HG02981 (cell line): ENCODE results near the gene CLEC4C.

ENCODE experiments used
- ATAC-seq: cut with Tn5 transposase; IDR thresholded peaks from one replicate; pipeline ENCODE4 v1.9.1; 2021; ENCODE audit warnings: mild to moderate bottlenecking, moderate library complexity; ENCODE audit not compliant: unreplicated experiment

CLEC4C gene

DNA sequence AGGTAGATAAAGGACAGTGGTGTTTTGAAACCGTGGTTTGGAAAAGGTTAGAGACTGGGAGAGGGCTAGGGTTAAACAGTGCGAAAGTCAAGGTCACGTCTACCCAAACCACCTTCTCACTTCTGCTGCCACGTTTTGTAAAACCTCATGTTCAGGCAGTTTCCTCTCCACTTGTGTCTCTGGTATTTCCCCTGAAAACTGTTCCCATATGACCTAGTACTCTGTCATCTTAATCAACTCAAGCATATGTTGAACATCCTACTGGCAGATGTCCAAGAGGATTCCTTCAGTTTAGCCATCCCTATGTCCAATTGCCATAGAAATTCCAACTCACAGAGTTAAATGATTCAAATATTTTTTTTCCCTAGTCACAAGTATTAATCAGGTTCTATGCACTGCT, 17.4 kb downstream of the CLEC4C start:
- no peak for ATAC-seq

DNA sequence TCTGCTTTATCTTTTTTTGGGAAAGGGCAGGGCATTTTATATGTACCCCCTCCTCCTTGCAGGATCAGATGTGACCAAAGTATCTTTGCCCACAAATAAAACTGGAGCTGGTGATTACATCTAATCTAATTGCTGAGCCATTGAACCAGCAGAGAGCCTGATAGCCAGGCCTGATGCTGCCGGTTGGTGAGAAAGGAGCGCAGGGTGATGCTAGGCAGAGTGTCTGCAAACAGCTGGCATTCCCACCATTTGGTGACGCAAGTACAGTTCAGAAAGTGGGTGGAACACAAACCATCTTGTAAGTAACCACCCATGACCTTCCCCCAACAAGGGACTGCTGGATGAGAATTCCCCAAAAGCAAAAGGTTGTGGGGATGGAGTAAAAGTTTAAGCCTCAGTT, 23.2 kb downstream of the CLEC4C start:
- ATAC-seq: no peak

DNA sequence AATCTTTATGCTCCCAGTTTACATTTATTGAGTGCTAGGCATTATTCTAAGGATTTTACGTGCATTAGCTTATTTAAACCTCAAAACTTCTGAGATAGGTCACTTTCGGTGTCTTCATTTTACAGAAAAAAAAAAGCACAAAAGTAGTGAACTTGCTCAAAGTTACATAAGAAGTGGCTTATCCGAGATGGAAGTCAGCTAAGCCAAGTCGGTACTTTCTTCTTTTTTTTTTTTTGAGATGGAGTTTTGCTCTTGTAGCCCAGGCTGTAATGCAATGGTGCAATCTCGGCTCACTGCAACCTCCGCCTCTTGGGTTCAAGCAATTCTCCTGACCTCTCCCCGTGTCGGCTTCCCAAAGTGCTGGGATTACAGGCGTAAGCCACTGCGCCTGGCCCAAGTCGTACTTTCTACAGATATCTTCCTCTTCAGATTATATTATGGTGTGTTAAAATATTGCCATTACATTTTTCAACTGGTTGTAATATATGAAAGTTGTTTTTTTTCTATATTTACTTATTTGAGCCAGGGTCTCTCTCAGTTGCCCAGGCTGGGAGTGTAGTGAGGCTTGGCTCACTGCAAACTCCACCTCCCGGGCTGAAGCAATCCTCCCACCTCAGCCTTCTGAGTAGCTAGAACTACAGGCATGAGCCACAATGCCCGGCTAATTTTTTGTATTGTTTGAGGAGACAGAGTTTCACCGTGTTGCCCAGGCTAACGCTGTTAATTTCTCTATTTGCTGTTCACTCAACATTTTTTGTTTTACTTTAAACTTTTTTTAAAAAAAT, 27.0 kb downstream of the CLEC4C start:
- no peak for ATAC-seq

DNA sequence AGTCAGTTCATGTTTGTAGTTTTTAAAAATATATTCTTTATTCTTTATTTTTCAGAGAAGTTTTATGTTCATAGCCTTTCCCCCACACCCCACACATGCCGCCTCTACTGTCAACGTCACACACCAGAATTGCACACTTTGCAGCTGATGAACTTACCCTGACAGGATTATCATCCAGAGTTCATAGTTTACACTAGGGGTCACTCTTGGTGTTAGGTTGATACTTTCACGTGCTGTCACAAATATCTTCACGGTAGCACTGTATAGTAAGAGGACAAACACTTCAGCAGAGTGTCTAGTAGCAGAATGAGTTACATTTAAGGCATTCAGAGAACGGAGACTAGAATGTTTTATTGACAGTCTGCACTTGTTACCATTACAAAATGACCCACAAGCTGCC, 30.8 kb downstream of the CLEC4C start:
- no peak for ATAC-seq

DNA sequence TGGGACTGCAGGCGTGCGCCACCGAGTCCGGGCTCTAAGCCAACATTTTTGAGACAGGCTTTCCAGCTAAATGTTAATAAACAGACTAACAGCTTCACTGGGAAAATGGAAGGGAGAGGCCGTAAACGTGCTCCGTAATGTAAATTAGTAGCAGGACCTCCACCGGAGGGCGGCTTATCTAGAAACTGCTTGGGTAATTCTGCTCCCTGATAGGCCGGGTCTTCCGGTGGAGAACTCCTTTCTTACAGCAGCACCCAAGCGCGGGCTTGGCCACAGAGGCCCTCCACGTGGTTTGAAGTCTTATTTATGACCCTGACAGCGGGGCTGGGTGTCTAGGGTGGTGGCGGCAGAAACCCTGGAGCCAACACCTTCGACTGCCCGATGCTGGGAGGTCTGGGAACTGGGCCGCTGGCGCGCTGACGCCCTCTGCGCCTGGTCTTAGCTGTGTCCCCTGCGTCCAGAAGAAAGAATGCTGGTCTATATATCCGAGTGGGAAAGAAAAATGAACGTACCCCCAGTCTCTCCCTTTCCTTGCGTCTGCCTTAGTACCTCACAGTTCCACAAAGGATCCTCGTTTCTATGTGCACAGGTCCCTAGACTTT, 34.2 kb downstream of the CLEC4C start:
- no peak for ATAC-seq

DNA sequence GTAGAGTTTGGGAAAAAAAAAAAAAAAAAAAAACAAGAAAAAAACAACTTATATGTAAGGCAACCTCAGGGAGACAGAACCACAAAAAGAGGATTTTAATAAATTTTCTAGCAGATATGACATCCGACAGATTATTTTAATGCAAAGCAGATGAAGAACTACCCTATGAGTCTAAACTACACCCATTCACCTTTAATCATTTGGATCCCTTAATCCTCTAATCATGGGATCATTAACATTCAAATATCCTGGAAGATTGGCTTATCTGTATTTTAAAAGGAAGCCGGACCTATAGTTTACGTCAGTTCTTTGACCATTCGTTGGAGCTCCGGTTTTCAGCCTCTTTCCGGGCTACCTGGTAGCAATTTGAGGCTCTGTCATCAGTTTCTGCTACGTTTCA, 36.0 kb downstream of the CLEC4C start, which contains the start of gene DPPA3:
TSS of gene DPPA3 (plus strand) at position 301 of the 400 bp plus-strand sequence. CDS start 138 bp downstream, outside the sequence.
- no peak for ATAC-seq

DNA sequence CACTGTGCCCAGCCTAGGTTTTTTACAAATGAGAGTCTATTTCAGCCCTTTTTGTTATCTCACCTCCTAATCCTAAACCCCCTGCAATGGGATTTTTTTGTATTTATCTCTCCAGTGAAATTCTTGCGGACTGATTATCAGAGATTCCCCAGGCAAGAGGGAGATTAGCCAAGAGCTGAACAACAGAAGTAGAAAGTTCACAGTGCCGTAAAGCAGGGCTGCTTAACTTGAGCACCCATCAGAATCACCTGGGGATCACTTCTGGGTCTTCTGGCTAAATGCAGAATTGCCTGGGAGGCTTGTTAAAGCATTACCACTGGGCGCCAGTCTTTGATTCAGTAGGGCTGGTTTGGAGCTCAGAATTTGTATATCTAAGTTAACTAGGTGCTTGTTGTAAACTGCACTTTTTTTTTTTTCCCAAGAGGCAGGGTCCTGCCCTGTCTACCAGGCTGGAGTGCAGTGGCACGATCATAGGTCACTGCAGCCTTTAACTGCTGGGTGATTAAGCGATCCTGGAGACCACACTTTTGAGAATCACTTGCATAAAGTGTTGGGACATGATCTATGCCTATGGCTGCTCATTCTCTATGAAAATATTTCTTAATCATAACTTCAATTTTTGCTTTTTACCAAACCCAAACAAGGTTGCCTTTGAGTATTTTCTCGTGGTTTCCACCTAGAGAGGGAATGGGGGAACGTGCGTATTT, 37.1 kb downstream of the CLEC4C start:
- ATAC-seq: no peak

DNA sequence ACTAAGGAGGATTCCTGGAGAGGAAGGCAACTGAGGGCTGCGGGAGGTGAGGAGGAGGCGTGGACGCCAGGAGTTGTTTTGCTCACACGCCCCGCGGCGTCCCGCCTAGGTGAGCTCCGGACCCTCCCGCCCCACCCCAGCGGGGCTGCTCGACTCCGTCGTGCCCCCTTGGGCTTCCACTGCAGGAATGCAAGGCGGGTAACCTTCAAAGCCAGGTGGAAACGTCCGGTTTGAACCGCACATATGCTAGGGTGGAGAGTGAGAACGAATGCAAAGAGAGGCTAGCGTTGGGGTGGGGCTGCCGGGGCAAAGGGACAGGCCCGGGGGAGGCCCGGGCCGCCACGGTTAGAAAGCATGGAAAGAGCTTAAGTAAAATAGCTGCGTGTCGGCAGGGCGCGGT, 41.3 kb downstream of the CLEC4C start:
- no peak for ATAC-seq

DNA sequence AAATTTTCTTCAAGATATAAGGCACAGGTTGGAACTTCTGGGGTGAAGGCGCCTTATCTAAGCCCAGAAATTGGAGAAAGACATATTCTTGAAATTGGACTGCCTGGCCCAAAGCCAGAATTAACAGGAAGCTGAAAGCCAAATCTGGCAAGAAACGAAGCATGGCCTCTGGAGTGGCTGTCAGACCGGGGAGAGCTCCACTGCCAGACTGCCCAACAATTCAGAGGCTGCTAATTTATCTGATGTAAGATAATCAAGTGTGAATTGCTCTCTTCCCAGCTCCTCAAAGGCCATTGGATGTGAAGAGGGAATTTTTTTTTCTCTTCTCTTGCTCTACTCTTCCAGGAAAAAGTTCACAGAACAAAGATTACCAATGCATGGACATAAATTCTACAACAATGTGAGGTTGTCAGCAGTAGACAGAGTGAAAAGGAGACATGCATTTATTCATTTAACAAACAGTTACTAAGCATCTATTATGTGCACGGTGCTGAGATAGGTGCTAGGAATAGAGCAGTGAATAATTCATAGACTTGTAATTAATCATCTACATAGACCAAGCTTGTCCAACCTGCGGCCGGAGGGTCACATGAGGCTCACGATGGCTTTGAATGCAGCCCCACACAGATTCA, 51.5 kb downstream of the CLEC4C start, which contains the start of gene GDF3:
TSS of gene GDF3 (minus strand) at position 210 of the 632 bp plus-strand sequence. CDS start at position 163, 47 bp downstream.
- no peak for ATAC-seq

DNA sequence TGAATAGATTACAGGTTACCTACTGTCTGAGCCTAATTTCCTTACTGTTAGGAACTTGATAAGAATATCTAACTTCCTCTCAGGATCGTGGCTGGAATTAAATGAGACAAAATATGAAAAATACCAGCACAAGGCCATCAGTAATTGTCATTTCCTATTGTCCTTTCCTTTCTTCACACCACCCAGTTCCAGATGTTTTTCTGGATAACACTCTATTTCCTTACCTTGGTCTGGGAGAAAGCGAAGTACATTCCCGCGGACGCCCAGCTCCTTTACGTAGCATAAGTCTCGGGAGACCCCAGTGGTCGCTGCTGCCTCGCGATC, 52.0 kb downstream of the CLEC4C start:
- no peak for ATAC-seq

DNA sequence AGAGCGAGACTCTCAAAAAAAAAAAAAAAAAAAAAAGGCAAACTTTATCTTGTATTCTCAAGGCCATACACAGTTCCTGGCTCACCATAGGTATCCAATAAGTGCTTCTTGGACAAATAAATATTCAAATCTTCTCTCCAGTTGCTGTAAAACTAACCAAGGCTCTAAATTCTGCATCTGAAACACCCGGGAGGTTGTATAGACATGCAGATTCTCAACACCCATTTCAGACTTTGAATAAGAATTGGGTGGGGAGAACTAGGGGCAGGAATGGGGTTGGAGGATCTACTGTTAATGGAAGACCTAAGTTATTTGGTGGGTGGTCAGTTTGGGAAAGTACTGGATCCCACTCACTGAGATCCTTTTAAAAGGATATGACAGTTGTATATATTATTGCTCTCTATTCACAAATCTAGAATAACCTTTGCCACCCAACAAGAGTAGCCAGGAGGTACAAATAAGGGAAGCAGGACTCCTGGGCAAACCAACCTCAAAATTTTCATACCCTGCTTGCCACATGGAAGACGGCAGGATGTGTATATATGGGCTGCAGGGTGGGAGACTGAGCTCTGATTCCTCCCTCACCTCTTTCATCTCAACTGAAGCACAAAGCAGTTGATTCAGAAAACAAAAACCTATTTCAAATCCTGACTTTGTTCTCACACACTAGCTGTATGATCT, 52.5 kb downstream of the CLEC4C start:
- ATAC-seq: no peak

DNA sequence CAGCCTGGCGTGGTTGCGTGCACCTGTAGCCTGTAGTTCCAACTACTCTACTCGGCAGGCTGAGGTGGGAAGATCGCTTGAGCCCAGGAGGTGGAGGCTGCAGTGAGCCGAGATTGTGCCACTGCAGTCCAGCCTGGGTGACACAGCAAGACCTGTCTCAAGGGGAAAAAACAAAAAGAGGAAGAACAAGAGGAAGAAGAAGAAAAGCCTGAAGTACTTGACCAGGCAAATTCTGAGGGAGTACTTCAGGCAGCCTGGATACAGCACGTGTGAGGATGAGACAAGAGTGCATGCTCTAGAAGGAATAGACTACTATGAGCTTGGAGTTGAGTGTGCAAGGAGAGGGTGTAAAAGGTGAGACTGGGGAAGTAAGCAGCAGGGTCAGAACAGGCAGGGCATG, 53.4 kb downstream of the CLEC4C start:
- no peak for ATAC-seq

DNA sequence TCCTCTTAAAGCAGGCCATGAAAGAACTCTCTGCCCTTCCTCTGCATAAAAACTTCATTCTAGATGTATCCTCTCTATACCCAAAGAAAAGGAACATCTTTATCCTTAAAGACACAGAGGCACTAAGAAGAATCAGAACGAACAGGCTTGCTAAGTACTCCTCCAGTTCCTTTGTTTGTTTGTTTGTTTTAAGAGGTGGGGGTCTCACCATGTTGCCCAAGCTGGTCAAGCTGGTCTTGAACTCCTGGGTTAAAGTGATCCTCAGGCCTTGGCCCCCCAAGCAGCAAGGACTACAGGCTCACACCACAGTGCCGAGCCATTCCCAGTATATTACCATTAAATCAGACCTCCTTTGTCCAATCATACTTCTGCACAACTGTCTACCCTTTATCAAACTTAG, 65.6 kb downstream of the CLEC4C start:
- ATAC-seq: no peak
